GM12801 (cell line): ENCODE measurements around the gene RUNDC3A.

Experiments used
- CTCF ChIP-seq: IDR thresholded peaks from one replicate; pipeline ENCODE4 v1.5.1; 2011; ENCODE audit warnings: control low read depth; ENCODE audit not compliant: insufficient read length; ENCODE audit errors: extremely low read depth

RUNDC3A gene

GRCh38 chr17:44362459-44362948 lies 54.1 kb downstream of the RUNDC3A start:
- no peak for TF ChIP-seq CTCF

GRCh38 chr17:44362949-44363612 lies 54.7 kb downstream of the RUNDC3A start:
- no peak for TF ChIP-seq CTCF

- TF ChIP-seq CTCF, result no peak
These were observed 55.3 kb downstream of the RUNDC3A start, which contains the start of gene FAM171A2 for GRCh38 chr17:44363613-44364159. Gene FAM171A2, minus strand, starts transcription at chr17:44363853. Its CDS starts 139 bp downstream, at chr17:44363714.

DNA sequence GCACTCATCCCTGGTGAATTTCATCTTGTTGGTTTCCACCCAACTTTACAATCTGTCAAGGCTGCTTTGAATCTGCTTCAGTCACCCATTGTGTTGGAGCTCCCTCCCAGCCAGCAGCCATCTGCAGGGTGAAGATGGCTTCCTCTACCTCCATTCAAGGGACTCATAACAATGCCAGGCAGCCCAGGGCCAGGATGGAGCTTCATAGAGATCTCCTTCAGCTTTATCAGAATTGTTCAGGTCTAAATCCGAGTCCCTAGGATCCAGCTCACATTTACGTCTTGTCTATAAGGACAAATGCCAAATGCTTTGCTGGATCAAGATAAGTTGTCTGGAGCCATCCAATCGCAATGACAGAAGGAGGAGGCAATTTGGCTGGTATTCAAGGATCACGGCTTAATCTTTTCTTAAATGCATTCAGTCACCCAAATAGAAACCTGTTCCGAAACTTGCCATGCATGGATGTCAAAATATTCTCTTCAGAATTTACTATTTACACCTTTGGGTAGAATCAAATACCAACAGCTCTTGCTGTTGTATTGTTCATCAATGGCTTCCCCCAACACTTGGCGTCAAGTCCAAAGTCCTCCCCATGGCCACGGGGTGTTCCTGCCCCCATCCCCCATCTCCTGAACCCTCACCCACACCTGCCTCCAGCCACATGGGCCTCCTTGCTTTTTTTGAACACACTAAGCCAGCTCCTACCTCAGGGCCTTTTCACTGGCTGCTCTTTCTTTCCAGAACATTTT lies 59.0 kb downstream of the RUNDC3A start:
- TF ChIP-seq CTCF, result no peak
